Measurements from ENCODE around the gene TBR1.

TBR1 gene

GRCh38 chr2:161471631-161472030 is 55.5 kb downstream of the TBR1 start:
- no peak overlapping the region for H3K4me3 ChIP-seq (ENCODE audit: low read length)
- TF ChIP-seq CTCF (conservative IDR thresholded peaks at IDR 0.05; ENCODE audit: low read length) = no peak
- DNase-seq (ENCODE audit: low read depth) = no peak

GRCh38 chr2:161474920-161475319 is 58.8 kb downstream of the TBR1 start:
- no peak overlapping the region for H3K4me3 ChIP-seq (ENCODE audit: low read length)
- DNase-seq (ENCODE audit: low read depth) = no peak
- TF ChIP-seq CTCF (conservative IDR thresholded peaks at IDR 0.05; ENCODE audit: low read length) = no peak

Measured in AG10803 (cell line).